IMR-90 (cell line): ENCODE measurements around the gene YES1. TPM values are rescaled to one million over a fixed set of nuclear protein-coding genes. Genes with fewer than 3 reads are reported as not detected.

Experiments used
- ATAC-seq: fragments of 200-7000 bp; cut with Tn5 transposase; 2 replicates; pipeline ENCODE4 v1.9.1; 2020; ENCODE audit warnings: low read depth, mild to moderate bottlenecking, moderate library complexity
- BruUV-seq: library from RNA; stranded (reverse); fragments of 400-500 nt; replicated peaks from 2 replicates; lab custom pipeline; 2021; lab: Mats Ljungman, UMichigan
- CTCF ChIA-PET: fragments of 300-600 bp; formaldehyde crosslinking; extraction: SDS; loops from one replicate; lab custom pipeline; 2021; ENCODE audit warnings: antibody characterized with exemption; lab: Yijun Ruan, JAX
- POLR2A ChIA-PET: fragments of 300-600 bp; sonication (Branson Sonifier 250); formaldehyde crosslinking; loops from one replicate; lab custom pipeline; 2022; ENCODE audit warnings: antibody characterized with exemption; ENCODE audit not compliant: unreplicated experiment; lab: Charles Lee
- DNase-seq: peaks from one replicate; pipeline ENCODE4 v3.0.0; 2013
- H2AFZ ChIP-seq: replicated peaks from 2 replicates; pipeline ENCODE3; 2013; ENCODE audit warnings: low read length, mild to moderate bottlenecking; ENCODE audit not compliant: poor library complexity
- H2AK5ac ChIP-seq: 2 replicates; pipeline ENCODE4 v1.6.1; 2013; ENCODE audit warnings: low read depth, low read length, inconsistent platforms
- H2AK9ac ChIP-seq: replicated peaks from 2 replicates; pipeline ENCODE3; 2013; ENCODE audit warnings: mild to moderate bottlenecking, low read depth, low read length, moderate library complexity; ENCODE audit not compliant: poor library complexity
- H2BK120ac ChIP-seq: 2 replicates; pipeline ENCODE4 v1.6.1; 2013; ENCODE audit warnings: low read depth, low read length, inconsistent platforms
- H2BK15ac ChIP-seq: 3 replicates; pipeline ENCODE4 v1.6.1; 2013; ENCODE audit warnings: low read depth, low read length, inconsistent platforms
- H2BK20ac ChIP-seq: 2 replicates; pipeline ENCODE4 v1.6.1; 2013; ENCODE audit warnings: low read depth, mild to moderate bottlenecking, inconsistent platforms, low read length, moderate library complexity
- H2BK5ac ChIP-seq: 2 replicates; pipeline ENCODE4 v1.6.1; 2013; ENCODE audit warnings: mild to moderate bottlenecking, low read depth, low read length, inconsistent platforms; ENCODE audit not compliant: poor library complexity, severe bottlenecking
- H3K14ac ChIP-seq: replicated peaks from 2 replicates; pipeline ENCODE4 v1.6.1; 2013; ENCODE audit warnings: low read depth, low read length, inconsistent platforms
- H3K18ac ChIP-seq: 2 replicates; pipeline ENCODE4 v1.6.1; 2013; ENCODE audit warnings: low read depth, low read length, control low read depth
- H3K23ac ChIP-seq: 2 replicates; pipeline ENCODE4 v1.6.1; 2013; ENCODE audit warnings: low read depth, low read length, inconsistent platforms
- H3K27ac ChIP-seq: 2 replicates; pipeline ENCODE4 v1.5.1; 2013; ENCODE audit warnings: mild to moderate bottlenecking, control low read depth, low read length; ENCODE audit not compliant: insufficient read depth
- H3K27me3 ChIP-seq: 2 replicates; pipeline ENCODE4 v1.6.1; 2013; ENCODE audit warnings: low read length; ENCODE audit not compliant: control insufficient read depth, insufficient read depth
- H3K36me3 ChIP-seq: 2 replicates; pipeline ENCODE4 v1.6.1; 2013; ENCODE audit warnings: low read length, mixed read lengths; ENCODE audit not compliant: control insufficient read depth, insufficient read depth
- H3K4ac ChIP-seq: 2 replicates; pipeline ENCODE4 v1.6.1; 2013; ENCODE audit warnings: low read depth, low read length, inconsistent platforms
- H3K4me1 ChIP-seq: 2 replicates; pipeline ENCODE4 v1.6.1; 2013; ENCODE audit warnings: low read length, mixed read lengths; ENCODE audit not compliant: control insufficient read depth, insufficient read depth
- H3K4me2 ChIP-seq: 2 replicates; pipeline ENCODE4 v1.6.1; 2013; ENCODE audit warnings: low read depth, mild to moderate bottlenecking, control low read depth, low read length, moderate library complexity
- H3K4me3 ChIP-seq: 2 replicates; pipeline ENCODE4 v1.5.1; 2013; ENCODE audit warnings: low read depth, mild to moderate bottlenecking, control low read depth, low read length, moderate library complexity; ENCODE audit not compliant: insufficient read depth
- H3K56ac ChIP-seq: 2 replicates; pipeline ENCODE4 v1.6.1; 2013; ENCODE audit warnings: low read length, inconsistent platforms; ENCODE audit not compliant: insufficient read depth; ENCODE audit errors: extremely low read depth
- H3K79me1 ChIP-seq, 2 experiments: 2 replicates each; pipeline ENCODE4 v1.6.1; 2013; ENCODE audit warnings: low read length in 2 of 2, inconsistent platforms in 1 of 2, low read depth in 1 of 2
- H3K9ac ChIP-seq: 2 replicates; pipeline ENCODE4 v1.6.1; 2013; ENCODE audit warnings: low read depth, low read length, control low read depth
- H3K9me1 ChIP-seq: 2 replicates; pipeline ENCODE4 v1.6.1; 2013; ENCODE audit warnings: low read length, inconsistent platforms; ENCODE audit not compliant: insufficient read depth
- H3K9me3 ChIP-seq: 2 replicates; pipeline ENCODE4 v1.6.1; 2013; ENCODE audit warnings: low read length; ENCODE audit not compliant: control insufficient read depth, insufficient read depth
- H4K20me1 ChIP-seq: 2 replicates; pipeline ENCODE4 v1.6.1; 2013; ENCODE audit warnings: low read length, inconsistent platforms; ENCODE audit not compliant: insufficient read depth
- H4K5ac ChIP-seq: 2 replicates; pipeline ENCODE4 v1.6.1; 2013; ENCODE audit warnings: mild to moderate bottlenecking, low read depth, low read length, control low read depth
- H4K8ac ChIP-seq, 2 experiments: 2 replicates each; pipeline ENCODE4 v1.6.1; 2013; ENCODE audit warnings: low read depth in 2 of 2, low read length in 2 of 2, control low read depth in 1 of 2, inconsistent platforms in 1 of 2
- H4K91ac ChIP-seq: 2 replicates; pipeline ENCODE4 v1.6.1; 2013; ENCODE audit warnings: low read depth, low read length, inconsistent platforms; ENCODE audit not compliant: insufficient read depth
- FOS ChIP-seq: fragments of 150-350 bp; IDR thresholded peaks from 2 replicates; pipeline ENCODE4 v1.6.1; 2016; ENCODE audit warnings: low read depth, low read length
- MAFK ChIP-seq: IDR thresholded peaks from 2 replicates; pipeline ENCODE4 v1.6.1; 2012; ENCODE audit warnings: low read depth, low read length, improper control_type of control experiment
- POLR2A ChIP-seq: IDR thresholded peaks from 2 replicates; pipeline ENCODE4 v1.6.1; 2012; ENCODE audit warnings: mild to moderate bottlenecking, low read depth, low read length
- SMC3 ChIP-seq: fragments of 150-350 bp; IDR thresholded peaks from 2 replicates; pipeline ENCODE4 v1.6.1; 2016; ENCODE audit warnings: low read depth, mild to moderate bottlenecking, antibody characterized with exemption, low read length, moderate library complexity
- WGBS, 2 experiments: methylation state at CpG; one replicate each; pipeline versions ENCODE4 v1.1.5 to v1.1.7; 2013; ENCODE audit warnings: missing lambda C conversion rate in 2 of 2; ENCODE audit not compliant: insufficient read length in 1 of 2; ENCODE audit errors: extremely low coverage in 2 of 2; 5-methylcytosine and 5-hydroxymethylcytosine counted together
- dilution Hi-C: fragments of 300-500 bp; cut with HindIII; formaldehyde crosslinking; loops from one replicate; pipeline ENCODE4 v1.14.3; 2018; ENCODE audit warnings: low sequenced_read_pairs; ENCODE audit not compliant: unreplicated experiment
- in situ Hi-C: fragments of 300-500 bp; cut with MboI; formaldehyde crosslinking; loops from 3 replicates; pipeline ENCODE4 v1.14.3; 2019; ENCODE audit warnings: low sequenced_read_pairs, inconsistent platforms, mixed read lengths
- intact Hi-C: fragments of 100-400 bp; cut with micrococcal nuclease; formaldehyde crosslinking; loops from 2 replicates; pipeline ENCODE4 v1.10.0; 2022
- polyA plus RNA-seq, 3 experiments: library from polyadenylated mRNA; depleted of rRNA; stranded (reverse); fragments of >200 nt; gene quantifications; 2 replicates each; pipeline ENCODE4 v1.2.3, GENCODE V29; 2012; ENCODE audit warnings: low replicate concordance in 1 of 3
- total RNA-seq: library from RNA; depleted of rRNA; stranded (reverse); fragments of >200 nt; gene quantifications from 2 replicates; pipeline ENCODE4 v1.2.3, GENCODE V29; 2012

Gene YES1
- total and polyA plus RNA-seq, 2 of the 4 experiments (the other 2 are of a cell fraction): 16.7 to 62.0 TPM

- Histone ChIP-seq H3K9me1 (peaks cover 7% of the 10 kb centered on the region), H3K4ac (no peak overlapping the region), H3K56ac (no peak overlapping the region), H3K14ac (no peak overlapping the region), H2BK20ac (no peak overlapping the region), H2AK5ac (no peak overlapping the region), H4K8ac (no peak overlapping the region), H3K4me3 (no peak overlapping the region), H3K27me3 (no peaks in the 10 kb centered on the region), H2AFZ (peak overlapping the region; percentile 19), H3K9ac (no peak overlapping the region), H3K4me1 (no peaks in the 10 kb centered on the region), H3K18ac (no peak overlapping the region), H3K23ac (no peak overlapping the region), H4K91ac (no peak overlapping the region), H2BK5ac (no peak overlapping the region), H4K20me1 (no peaks in the 10 kb centered on the region; the same call in 1 of the 2 replicates), H3K79me1 (no peaks in the 10 kb centered on the region), H4K5ac (no peak overlapping the region), H3K4me2 (no peak overlapping the region), H2BK120ac (no peak overlapping the region), H2AK9ac (peak overlapping the region; percentile 25), H3K9me3 (no peaks in the 10 kb centered on the region), H3K27ac (no peak overlapping the region), H2BK15ac (no peak overlapping the region), H3K36me3 (peaks cover 19% of the 10 kb centered on the region)
- WGBS, 2 experiments: 94% methylated on average over 2 of the region's 11 CpGs; no CpG with 5 or more reads in 1 of the 2 experiments
- DNase-seq: peak; percentile 23
- CTCF ChIA-PET: no interaction called here
- intact Hi-C loops: no loop called here
- no TSS peak for BruUV-seq
- POLR2A ChIA-PET: interaction anchor here (0.6 kb wide), 1 partner anchor 21 kb away, joined by 4 read pairs; no protein-coding TSS in a partner anchor
- TF ChIP-seq POLR2A: no peak
- TF ChIP-seq MAFK: no peak
- no peak for TF ChIP-seq SMC3
- TF ChIP-seq FOS: no peak
- dilution Hi-C loops: no loop called here
- peak; percentile 60; the same call in 1 of the 2 replicates for ATAC-seq
- in situ Hi-C loops: no loop called here
Observed at GRCh38 chr18:686339-687111, 125.5 kb downstream of the YES1 start.
